ENCODE results near the gene ELMO3. TPM values are rescaled to one million over a fixed set of nuclear protein-coding genes. Genes with fewer than 3 reads are reported as not detected.

The ELMO3 gene
- total and polyA plus RNA-seq, 2 of the 4 experiments (the other 2 are of a cell fraction), result 0.36 to 1.6 TPM

DNA sequence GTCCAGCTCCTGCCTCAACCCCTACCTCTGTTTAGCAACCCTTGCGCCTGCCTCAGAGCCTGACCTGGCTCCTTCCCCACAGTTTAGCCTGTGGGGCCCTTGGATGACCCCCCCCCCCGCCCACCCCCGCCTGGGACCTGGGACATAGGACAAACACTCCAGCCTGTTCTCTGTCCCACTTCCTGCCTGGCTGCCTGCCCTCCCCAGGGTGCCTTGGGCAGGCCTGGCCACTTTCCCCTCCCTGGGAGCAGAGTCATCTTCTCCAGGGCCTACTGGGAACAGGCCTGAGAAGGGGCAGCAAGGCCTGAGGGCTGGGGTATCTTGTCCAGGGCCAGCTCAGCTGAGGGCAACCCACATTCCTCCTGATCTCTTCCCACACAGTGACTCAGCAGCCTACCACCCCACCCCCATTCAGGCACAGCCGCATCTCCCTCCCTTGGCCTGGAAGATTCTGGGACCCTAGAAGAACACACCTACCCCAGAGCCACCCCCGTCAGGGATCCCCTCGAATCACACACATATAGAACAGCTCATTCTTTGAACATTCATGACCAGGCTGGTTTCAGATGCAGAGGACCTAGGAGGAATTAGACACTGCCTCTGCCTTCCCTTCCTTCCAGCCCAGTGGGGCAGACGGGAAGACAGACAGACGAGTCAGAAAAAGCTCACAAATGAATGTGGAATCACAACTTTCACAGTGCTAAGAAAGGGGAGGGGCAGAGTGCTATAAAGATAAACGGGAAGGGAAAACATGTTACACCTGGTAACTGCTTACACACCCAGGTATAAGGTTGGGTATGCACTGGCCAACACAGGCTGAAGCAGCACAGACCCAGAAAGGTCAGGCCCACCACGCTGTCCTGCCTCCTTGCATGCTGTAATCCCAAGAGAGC lies 42.3 kb downstream of the ELMO3 start (continued):
- TF ChIP-seq, protein P1, sequence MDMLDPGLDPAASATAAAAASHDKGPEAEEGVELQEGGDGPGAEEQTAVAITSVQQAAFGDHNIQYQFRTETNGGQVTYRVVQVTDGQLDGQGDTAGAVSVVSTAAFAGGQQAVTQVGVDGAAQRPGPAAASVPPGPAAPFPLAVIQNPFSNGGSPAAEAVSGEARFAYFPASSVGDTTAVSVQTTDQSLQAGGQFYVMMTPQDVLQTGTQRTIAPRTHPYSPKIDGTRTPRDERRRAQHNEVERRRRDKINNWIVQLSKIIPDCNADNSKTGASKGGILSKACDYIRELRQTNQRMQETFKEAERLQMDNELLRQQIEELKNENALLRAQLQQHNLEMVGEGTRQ (IDR thresholded peaks at IDR 0.05; ENCODE audit: low read depth, low read length), result no peak
- peak; percentile 52; the same call in 1 of the 2 replicates for TF ChIP-seq POLR2A (IDR thresholded peaks at IDR 0.05; ENCODE audit: low read depth, low read length)

DNA sequence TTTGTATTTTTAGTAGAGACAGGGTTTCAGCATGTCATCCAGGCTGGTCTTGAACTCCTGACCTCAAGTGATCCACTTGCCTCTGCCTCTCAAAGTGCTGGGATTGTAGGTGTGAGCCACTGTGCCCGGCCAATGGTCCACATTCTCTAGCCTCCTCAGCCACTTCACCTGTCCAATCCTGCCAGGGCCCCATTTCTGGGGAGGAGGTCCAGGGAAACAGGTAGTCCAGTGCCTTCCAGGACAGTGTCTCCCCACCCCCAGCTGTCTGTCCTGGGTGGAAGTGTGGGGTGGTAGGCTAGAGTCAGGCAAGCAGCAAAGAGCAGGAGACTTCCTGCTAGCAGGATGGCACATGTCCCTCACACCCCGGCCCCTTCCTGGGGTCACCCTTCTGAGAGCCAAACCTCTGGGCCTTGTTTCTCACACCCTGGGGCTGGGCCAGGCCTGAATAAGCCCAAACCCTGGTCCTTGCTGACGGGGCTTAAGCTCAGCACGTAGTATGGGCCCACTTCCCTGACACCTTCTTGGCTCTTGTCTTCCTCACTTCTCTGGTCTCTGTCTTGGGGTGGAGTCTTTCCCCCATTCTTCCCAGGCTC lies 43.3 kb downstream of the ELMO3 start:
- peak overlapping the region; percentile 44 for H3K18ac ChIP-seq (ENCODE audit: low read depth, low read length)
- peaks cover 42% of the 10 kb centered on the region for H3K9me1 ChIP-seq (ENCODE audit: insufficient read depth, low read length)
- H2AK9ac ChIP-seq (replicated peaks; ENCODE audit: low read depth, low read length, poor library complexity), result peak overlapping the region; percentile 83
- no peak overlapping the region for H3K4me3 ChIP-seq (ENCODE audit: insufficient read depth, low read depth, low read length)
- H4K5ac ChIP-seq (ENCODE audit: low read depth, low read length), result peak overlapping the region; percentile 68
- H2BK120ac ChIP-seq (ENCODE audit: low read depth, low read length), result peak overlapping the region; percentile 98
- H3K36me3 ChIP-seq (ENCODE audit: control insufficient read depth, insufficient read depth, low read length), result peaks cover 20% of the 10 kb centered on the region
- H3K27me3 ChIP-seq (ENCODE audit: control insufficient read depth, insufficient read depth, low read length), result no peaks in the 10 kb centered on the region
- intact Hi-C loops (cut with micrococcal nuclease), result no loop called here
- POLR2A ChIA-PET (ENCODE audit: unreplicated experiment), result no interaction called here
- H3K4me1 ChIP-seq (ENCODE audit: control insufficient read depth, insufficient read depth, low read length), result peaks cover 44% of the 10 kb centered on the region
- H2AK5ac ChIP-seq (ENCODE audit: low read depth, low read length), result peak overlapping the region; percentile 99
- no peaks in the 10 kb centered on the region for H3K9me3 ChIP-seq (ENCODE audit: control insufficient read depth, insufficient read depth, low read length)
- peaks cover 38 to 84% of the 10 kb centered on the region in 2 experiments; a peak in 3 of 4 replicates for H3K79me1 ChIP-seq (ENCODE audit: low read depth in 1 of 2, low read length in 2 of 2)
- peak overlapping the region; percentile 93 for H2BK5ac ChIP-seq (ENCODE audit: low read depth, low read length, poor library complexity, severe bottlenecking)
- H4K8ac ChIP-seq (ENCODE audit: low read depth in 2 of 2, low read length in 2 of 2), result peak overlapping the region; percentile 44 to 94
- H4K91ac ChIP-seq (ENCODE audit: insufficient read depth, low read depth, low read length), result peak overlapping the region; percentile 95
- ATAC-seq (ENCODE audit: low read depth) (no peak), DNase-seq (no peak)
- peak overlapping the region; percentile 80 for H3K27ac ChIP-seq (ENCODE audit: insufficient read depth, low read length)
- peak overlapping the region; percentile 98 for H3K4ac ChIP-seq (ENCODE audit: low read depth, low read length)
- H3K23ac ChIP-seq (ENCODE audit: low read depth, low read length), result peak overlapping the region; percentile 85
- dilution Hi-C loops (cut with HindIII; ENCODE audit: low sequenced_read_pairs, unreplicated experiment), result no loop called here
- 0 out of 2 replicates have a peak overlapping the region, but pooled peaks have one; percentile 1 for H3K56ac ChIP-seq (ENCODE audit: extremely low read depth, insufficient read depth, low read length)
- no TSS peak for BruUV-seq (replicated peaks)
- CTCF ChIA-PET, result interaction anchor here (0.5 kb wide), 1 partner anchor 31 kb away, joined by 3 read pairs; no protein-coding TSS in a partner anchor
- H3K9ac ChIP-seq (ENCODE audit: low read depth, low read length), result no peak overlapping the region
- H2AFZ ChIP-seq (replicated peaks; ENCODE audit: low read length, poor library complexity), result no peak overlapping the region
- H2BK15ac ChIP-seq (ENCODE audit: low read depth, low read length), result peak overlapping the region; percentile 95; the same call in 2 of the 3 replicates
- peak overlapping the region; percentile 80 for H3K14ac ChIP-seq (replicated peaks; ENCODE audit: low read depth, low read length)
- H4K20me1 ChIP-seq (ENCODE audit: insufficient read depth, low read length), result no peaks in the 10 kb centered on the region; the same call in none of the 2 replicates
- WGBS, 2 experiments (ENCODE audit: extremely low coverage in 2 of 2, insufficient read length in 1 of 2), result no CpG with 5 or more reads among the region's 4 CpGs
- in situ Hi-C loops (cut with MboI; ENCODE audit: low sequenced_read_pairs), result no loop called here
- H2BK20ac ChIP-seq (ENCODE audit: low read depth, low read length), result peak overlapping the region; percentile 89
- H3K4me2 ChIP-seq (ENCODE audit: low read depth, low read length), result no peak overlapping the region
- TF ChIP-seq CHD1 (IDR thresholded peaks at IDR 0.05; ENCODE audit: low read depth, low read length) (no peak), RCOR1 (IDR thresholded peaks at IDR 0.05; ENCODE audit: insufficient replicate concordance, low read length) (no peak), MXI1 (IDR thresholded peaks at IDR 0.05; ENCODE audit: borderline replicate concordance, low read depth, low read length) (no peak), MAZ (IDR thresholded peaks at IDR 0.05; ENCODE audit: borderline replicate concordance, low read depth, low read length) (no peak), NFE2L2 (IDR thresholded peaks at IDR 0.05; ENCODE audit: low read depth, low read length) (no peak), FOS (IDR thresholded peaks at IDR 0.05; ENCODE audit: low read depth, low read length) (no peak), CEBPB (IDR thresholded peaks at IDR 0.05; ENCODE audit: low read depth, low read length) (no peak), RAD21 (IDR thresholded peaks at IDR 0.05; ENCODE audit: low read length) (no peak), RFX5 (IDR thresholded peaks at IDR 0.05; ENCODE audit: low read depth, low read length) (no peak)
- TF ChIP-seq, protein P1 (IDR thresholded peaks at IDR 0.05; ENCODE audit: low read depth, low read length), result no peak
- TF ChIP-seq, protein P2, sequence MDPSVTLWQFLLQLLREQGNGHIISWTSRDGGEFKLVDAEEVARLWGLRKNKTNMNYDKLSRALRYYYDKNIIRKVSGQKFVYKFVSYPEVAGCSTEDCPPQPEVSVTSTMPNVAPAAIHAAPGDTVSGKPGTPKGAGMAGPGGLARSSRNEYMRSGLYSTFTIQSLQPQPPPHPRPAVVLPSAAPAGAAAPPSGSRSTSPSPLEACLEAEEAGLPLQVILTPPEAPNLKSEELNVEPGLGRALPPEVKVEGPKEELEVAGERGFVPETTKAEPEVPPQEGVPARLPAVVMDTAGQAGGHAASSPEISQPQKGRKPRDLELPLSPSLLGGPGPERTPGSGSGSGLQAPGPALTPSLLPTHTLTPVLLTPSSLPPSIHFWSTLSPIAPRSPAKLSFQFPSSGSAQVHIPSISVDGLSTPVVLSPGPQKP (IDR thresholded peaks at IDR 0.05; ENCODE audit: borderline replicate concordance, low read depth, low read length), result no peak

Data from IMR-90 (cell line).